ENCODE measurements around the gene NT5C3A.

- TF ChIP-seq MTA2 (IDR thresholded peaks at IDR 0.05; ENCODE audit: low read depth): no peak
- no peak for TF ChIP-seq POLR2A (conservative IDR thresholded peaks at IDR 0.05)
- TF ChIP-seq HDAC2 (IDR thresholded peaks at IDR 0.05): no peak
- no peak for TF ChIP-seq ZNF551 (CRISPR knock-in tag; IDR thresholded peaks at IDR 0.05)
- TF ChIP-seq ZNF124 (CRISPR knock-in tag; IDR thresholded peaks at IDR 0.05): no peak
- TF ChIP-seq HMG20B (CRISPR knock-in tag; IDR thresholded peaks at IDR 0.05): no peak
- no peak for TF ChIP-seq TEAD1 (CRISPR knock-in tag; IDR thresholded peaks at IDR 0.05)
- no peak for TF ChIP-seq RNF2 (IDR thresholded peaks at IDR 0.05)
- no peak for TF ChIP-seq TAF15 (IDR thresholded peaks at IDR 0.05; ENCODE audit: low read depth, low read length)
- TF ChIP-seq CHD2 (IDR thresholded peaks at IDR 0.05; ENCODE audit: low read depth, low read length): no peak
- no peak for TF ChIP-seq KLF16 (IDR thresholded peaks at IDR 0.05)
- TF ChIP-seq CTCF (IDR thresholded peaks at IDR 0.05 in 2 of 3, conservative IDR thresholded peaks at IDR 0.05 in 1 of 3; ENCODE audit: insufficient read depth in 2 of 3, low read depth in 1 of 3, low read length in 3 of 3): no peak
Measured at GRCh38 chr7:33067921-33068320, 5.3 kb upstream of the NT5C3A start.
